ENCODE measurements around the gene HNF1B.
A peak's percentile ranks its signal among the peaks of the same experiment; 100 is the strongest.

HNF1B gene

GRCh38 chr17:37779554-37779953, 34.7 kb upstream of the HNF1B start:
- H3K4me3 ChIP-seq (ENCODE audit: low read length), result no peak overlapping the region
- H3K9me3 ChIP-seq (replicated peaks; ENCODE audit: insufficient read depth, low read length), result no peaks in the 10 kb centered on the region
- no peak overlapping the region for H3K9ac ChIP-seq (ENCODE audit: low read length)
- no peak overlapping the region for H3K27ac ChIP-seq (ENCODE audit: low read length)
- no peak for DNase-seq
- TF ChIP-seq EZH2 (optimal IDR thresholded peaks at IDR 0.05; ENCODE audit: low read depth, low read length) (no peak), EZH2phosphoT487 (IDR thresholded peaks at IDR 0.05; ENCODE audit: low read length) (no peak), CTCF (IDR thresholded peaks at IDR 0.05; ENCODE audit: low read length) (no peak)
- no peaks in the 10 kb centered on the region for H3K79me2 ChIP-seq (ENCODE audit: low read length)
- H3F3A ChIP-seq (ENCODE audit: insufficient read depth, low read length), result 0 out of 2 replicates have a peak, but pooled peaks cover 4% of the 10 kb centered on the region
- H3K4me2 ChIP-seq (ENCODE audit: low read depth, low read length), result no peak overlapping the region
- H2AFZ ChIP-seq (ENCODE audit: low read length), result no peak overlapping the region
- H3K4me1 ChIP-seq (ENCODE audit: low read length), result peaks cover 14% of the 10 kb centered on the region
- H3K9me2 ChIP-seq (replicated peaks; ENCODE audit: insufficient read depth, low read length), result no peaks in the 10 kb centered on the region
- no peaks in the 10 kb centered on the region for H3K27me3 ChIP-seq (replicated peaks; ENCODE audit: insufficient read depth, low read length)
- H3K36me3 ChIP-seq (replicated peaks; ENCODE audit: insufficient read depth, low read length), result no peaks in the 10 kb centered on the region
- no peaks in the 10 kb centered on the region for H4K20me1 ChIP-seq (ENCODE audit: insufficient read depth, low read length)

- Histone ChIP-seq H3K27me3 (replicated peaks; ENCODE audit: insufficient read depth, low read length) (no peaks in the 10 kb centered on the region), H3K36me3 (replicated peaks; ENCODE audit: insufficient read depth, low read length) (no peaks in the 10 kb centered on the region), H2AFZ (ENCODE audit: low read length) (no peak overlapping the region), H3K9me3 (replicated peaks; ENCODE audit: insufficient read depth, low read length) (no peaks in the 10 kb centered on the region), H3K9me2 (replicated peaks; ENCODE audit: insufficient read depth, low read length) (no peaks in the 10 kb centered on the region), H4K20me1 (ENCODE audit: insufficient read depth, low read length) (no peaks in the 10 kb centered on the region), H3K4me3 (ENCODE audit: low read length) (no peak overlapping the region), H3K27ac (ENCODE audit: low read length) (peak overlapping the region; percentile 50; the same call in 1 of the 2 replicates), H3K79me2 (ENCODE audit: low read length) (no peaks in the 10 kb centered on the region), H3K4me1 (ENCODE audit: low read length) (peaks cover 25% of the 10 kb centered on the region), H3K4me2 (ENCODE audit: low read depth, low read length) (peak overlapping the region; percentile 13; the same call in 1 of the 2 replicates), H3F3A (ENCODE audit: insufficient read depth, low read length) (0 out of 2 replicates have a peak, but pooled peaks cover 11% of the 10 kb centered on the region), H3K9ac (ENCODE audit: low read length) (no peak overlapping the region)
- peak; percentile 96 for DNase-seq
- no peak for TF ChIP-seq EZH2phosphoT487 (IDR thresholded peaks at IDR 0.05; ENCODE audit: low read length)
- no peak for TF ChIP-seq EZH2 (optimal IDR thresholded peaks at IDR 0.05; ENCODE audit: low read depth, low read length)
- no peak for TF ChIP-seq CTCF (IDR thresholded peaks at IDR 0.05; ENCODE audit: low read length)
Measured at GRCh38 chr17:37774504-37774903, 29.6 kb upstream of the HNF1B start.

GRCh38 chr17:37772982-37773381, 28.1 kb upstream of the HNF1B start:
- Histone ChIP-seq H3K27ac (ENCODE audit: low read length) (no peak overlapping the region), H3K4me1 (ENCODE audit: low read length) (peaks cover 38% of the 10 kb centered on the region), H2AFZ (ENCODE audit: low read length) (no peak overlapping the region), H3K9ac (ENCODE audit: low read length) (no peak overlapping the region), H3K4me3 (ENCODE audit: low read length) (no peak overlapping the region), H4K20me1 (ENCODE audit: insufficient read depth, low read length) (no peaks in the 10 kb centered on the region), H3K27me3 (replicated peaks; ENCODE audit: insufficient read depth, low read length) (no peaks in the 10 kb centered on the region), H3K9me3 (replicated peaks; ENCODE audit: insufficient read depth, low read length) (no peaks in the 10 kb centered on the region), H3K79me2 (ENCODE audit: low read length) (no peaks in the 10 kb centered on the region), H3K9me2 (replicated peaks; ENCODE audit: insufficient read depth, low read length) (no peaks in the 10 kb centered on the region), H3K4me2 (ENCODE audit: low read depth, low read length) (no peak overlapping the region), H3K36me3 (replicated peaks; ENCODE audit: insufficient read depth, low read length) (no peaks in the 10 kb centered on the region), H3F3A (ENCODE audit: insufficient read depth, low read length) (0 out of 2 replicates have a peak, but pooled peaks cover 11% of the 10 kb centered on the region)
- DNase-seq, result no peak
- TF ChIP-seq CTCF (IDR thresholded peaks at IDR 0.05; ENCODE audit: low read length), result no peak
- no peak for TF ChIP-seq EZH2phosphoT487 (IDR thresholded peaks at IDR 0.05; ENCODE audit: low read length)
- no peak for TF ChIP-seq EZH2 (optimal IDR thresholded peaks at IDR 0.05; ENCODE audit: low read depth, low read length)
